H1 (cell line): ENCODE measurements around the gene TGFB2. TPM values are rescaled to one million over a fixed set of nuclear protein-coding genes. Genes with fewer than 3 reads are reported as not detected.

Experiments
- CTCF ChIA-PET: fragments of 300-600 bp; sonication (Branson Sonifier 250); formaldehyde crosslinking; loops from one replicate; lab custom pipeline; 2021; ENCODE audit not compliant: partially characterized antibody; lab: Charles Lee
- POLR2A ChIA-PET: fragments of 300-600 bp; sonication (Branson Sonifier 250); formaldehyde crosslinking; loops from one replicate; lab custom pipeline; 2021; ENCODE audit warnings: inconsistent platforms; ENCODE audit not compliant: partially characterized antibody; lab: Charles Lee
- DNase-seq, 2 experiments: peaks; one replicate each; pipeline versions ENCODE4 v3.0.0 to v3.0.0-alpha.2; 2010 to 2022; ENCODE audit warnings: low spot score in 2 of 2, low read depth in 1 of 2, mixed read lengths in 1 of 2
- FAIRE-seq: peaks from 2 replicates; lab custom pipeline; 2011; peaks lifted over from hg19 to GRCh38; lab: Jason Lieb, UNC
- H2AFZ ChIP-seq: 2 replicates; pipeline ENCODE4 v1.8.1; 2012; ENCODE audit warnings: low read length, inconsistent platforms
- H2AK5ac ChIP-seq: 2 replicates; pipeline ENCODE4 v1.6.1; 2013; ENCODE audit warnings: low read depth, low read length
- H2BK120ac ChIP-seq: replicated peaks from 2 replicates; pipeline ENCODE3; 2013; ENCODE audit warnings: low read depth, low read length, inconsistent platforms
- H2BK12ac ChIP-seq: 2 replicates; pipeline ENCODE4 v1.6.1; 2013; ENCODE audit warnings: low read depth, low read length
- H2BK15ac ChIP-seq: 2 replicates; pipeline ENCODE4 v1.6.1; 2013; ENCODE audit warnings: low read length
- H2BK20ac ChIP-seq: 2 replicates; pipeline ENCODE4 v1.6.1; 2013; ENCODE audit warnings: low read length
- H2BK5ac ChIP-seq: 2 replicates; pipeline ENCODE4 v1.6.1; 2013; ENCODE audit warnings: low read depth, low read length
- H3K14ac ChIP-seq: 2 replicates; pipeline ENCODE4 v1.6.1; 2013; ENCODE audit warnings: inconsistent platforms; ENCODE audit not compliant: insufficient read length
- H3K18ac ChIP-seq: 2 replicates; pipeline ENCODE4 v1.6.1; 2013; ENCODE audit warnings: low read length; ENCODE audit errors: extremely low read depth
- H3K23ac ChIP-seq: 2 replicates; pipeline ENCODE4 v1.6.1; 2013; ENCODE audit warnings: inconsistent platforms; ENCODE audit not compliant: insufficient read length
- H3K23me2 ChIP-seq: 2 replicates; pipeline ENCODE4 v1.6.1; 2013; ENCODE audit warnings: low read depth, low read length
- H3K27ac ChIP-seq: 2 replicates; pipeline ENCODE4 v1.6.1; 2011; ENCODE audit warnings: low read depth, low read length, inconsistent platforms
- H3K27me3 ChIP-seq, 4 experiments: replicated peaks in 1 of 4; 1 replicate in 1 of 4; 2 replicates in 3 of 4; pipeline versions ENCODE4 v1.6.1 to v1.8.1; 2011 to 2013; ENCODE audit warnings: low read length in 3 of 4, mild to moderate bottlenecking in 3 of 4, inconsistent platforms in 2 of 4, mixed read lengths in 2 of 4, moderate library complexity in 1 of 4; ENCODE audit not compliant: control insufficient read depth in 3 of 4, insufficient read depth in 3 of 4; ENCODE audit errors: extremely low read depth in 1 of 4
- H3K36me3 ChIP-seq, 4 experiments: 2 replicates each; pipeline versions ENCODE4 v1.6.1 to v1.8.1; 2011 to 2013; ENCODE audit warnings: mild to moderate bottlenecking in 4 of 4, low read length in 3 of 4, moderate library complexity in 2 of 4, control low read depth in 1 of 4, inconsistent platforms in 1 of 4; ENCODE audit not compliant: insufficient read depth in 4 of 4, control insufficient read depth in 2 of 4
- H3K4ac ChIP-seq: replicated peaks from 2 replicates; pipeline ENCODE3; 2013; ENCODE audit warnings: low read length, low read depth, mixed read lengths, inconsistent platforms; ENCODE audit not compliant: insufficient read length
- H3K4me1 ChIP-seq, 4 experiments: replicated peaks in 1 of 4; 1 replicate in 1 of 4; 2 replicates in 3 of 4; pipeline versions ENCODE4 v1.6.1 to v1.8.1; 2011 to 2013; ENCODE audit warnings: low read length in 3 of 4, inconsistent platforms in 2 of 4, mixed read lengths in 1 of 4; ENCODE audit not compliant: insufficient read depth in 4 of 4, control insufficient read depth in 3 of 4
- H3K4me2 ChIP-seq, 2 experiments: 2 replicates each; pipeline versions ENCODE4 v1.6.1 to v1.8.1; 2011 to 2013; ENCODE audit warnings: low read depth in 2 of 2, low read length in 2 of 2, control low read depth in 1 of 2, inconsistent platforms in 1 of 2, mild to moderate bottlenecking in 1 of 2; ENCODE audit not compliant: insufficient read depth in 1 of 2
- H3K4me3 ChIP-seq, 4 experiments: fragments of 200-600, 300-600 bp in 1 of 4; sonication (generic), shearing (Covaris generic), sonication (Bioruptor Twin) in 1 of 4; 2 replicates each; pipeline versions ENCODE4 v1.5.1 to v1.8.1; 2011 to 2016; ENCODE audit warnings: low read length in 4 of 4, low read depth in 3 of 4, control low read depth in 2 of 4, inconsistent platforms in 2 of 4, mild to moderate bottlenecking in 2 of 4, mixed read lengths in 1 of 4, moderate library complexity in 1 of 4; ENCODE audit not compliant: insufficient read depth in 2 of 4; ENCODE audit errors: extremely low read depth in 1 of 4
- H3K56ac ChIP-seq: replicated peaks from 2 replicates; pipeline ENCODE3; 2013; ENCODE audit warnings: low read depth, mild to moderate bottlenecking, mixed read lengths, low read length, inconsistent platforms; ENCODE audit not compliant: insufficient read length
- H3K79me1 ChIP-seq: 2 replicates; pipeline ENCODE4 v1.6.1; 2013; ENCODE audit warnings: low read depth, low read length, control low read depth
- H3K79me2 ChIP-seq, 2 experiments: 2 replicates each; pipeline versions ENCODE4 v1.6.1 to v1.8.1; 2012 to 2013; ENCODE audit warnings: low read length in 2 of 2, mild to moderate bottlenecking in 2 of 2, inconsistent platforms in 1 of 2; ENCODE audit not compliant: insufficient read depth in 2 of 2, control insufficient read depth in 1 of 2
- H3K9ac ChIP-seq, 4 experiments: replicated peaks in 1 of 4; 1 replicate in 1 of 4; 2 replicates in 3 of 4; pipeline versions ENCODE4 v1.6.1 to v1.8.1; 2011 to 2013; ENCODE audit warnings: low read depth in 3 of 4, low read length in 3 of 4, control low read depth in 2 of 4, mild to moderate bottlenecking in 2 of 4, moderate library complexity in 2 of 4, inconsistent platforms in 1 of 4; ENCODE audit errors: extremely low read depth in 1 of 4
- H3K9me3 ChIP-seq, 2 experiments: 2 replicates each; pipeline versions ENCODE4 v1.6.1 to v1.8.1; 2012 to 2013; ENCODE audit warnings: mild to moderate bottlenecking in 2 of 2, moderate library complexity in 2 of 2, control low read depth in 1 of 2, inconsistent platforms in 1 of 2, low read depth in 1 of 2, low read length in 1 of 2, mixed read lengths in 1 of 2; ENCODE audit not compliant: insufficient read depth in 2 of 2
- H4K20me1 ChIP-seq, 2 experiments: replicated peaks in 1 of 2; 2 replicates each; pipeline versions ENCODE3 to v1.8.1; 2011 to 2013; ENCODE audit warnings: inconsistent platforms in 2 of 2, low read length in 2 of 2, mild to moderate bottlenecking in 1 of 2; ENCODE audit not compliant: insufficient read depth in 2 of 2, control insufficient read depth in 1 of 2
- H4K5ac ChIP-seq: 2 replicates; pipeline ENCODE4 v1.6.1; 2013; ENCODE audit warnings: low read length, low read depth, mixed read lengths, inconsistent platforms; ENCODE audit not compliant: insufficient read length
- H4K8ac ChIP-seq: 2 replicates; pipeline ENCODE4 v1.8.0; 2013; ENCODE audit warnings: mild to moderate bottlenecking, moderate library complexity, low read length, inconsistent platforms; ENCODE audit not compliant: insufficient read depth; ENCODE audit errors: extremely low read depth
- H4K91ac ChIP-seq: replicated peaks from 2 replicates; pipeline ENCODE3; 2013; ENCODE audit warnings: low read length, mixed read lengths, inconsistent platforms; ENCODE audit not compliant: insufficient read length
- ATF3 ChIP-seq: IDR thresholded peaks from 2 replicates; pipeline ENCODE4 v1.6.1; 2011; ENCODE audit warnings: low read depth, mild to moderate bottlenecking, low read length; ENCODE audit not compliant: insufficient read depth
- JUN ChIP-seq: IDR thresholded peaks from 2 replicates; pipeline ENCODE4 v1.6.1; 2011; ENCODE audit warnings: low read depth, mild to moderate bottlenecking, improper control_type of control experiment, low read length
- JUND ChIP-seq: IDR thresholded peaks from 2 replicates; pipeline ENCODE4 v1.6.1; 2011; ENCODE audit warnings: mild to moderate bottlenecking, improper control_type of control experiment, low read length
- NANOG ChIP-seq: IDR thresholded peaks from 2 replicates; pipeline ENCODE4 v1.6.1; 2011; ENCODE audit warnings: low read length, low read depth, mild to moderate bottlenecking, inconsistent platforms; ENCODE audit not compliant: insufficient read depth, poor library complexity, severe bottlenecking
- RAD21 ChIP-seq, 2 experiments: IDR thresholded peaks in 1 of 2; conservative IDR thresholded peaks in 1 of 2; 2 replicates each; pipeline ENCODE4 v1.6.1; 2011; ENCODE audit warnings: low read depth in 2 of 2, low read length in 2 of 2, improper control_type of control experiment in 1 of 2, inconsistent platforms in 1 of 2, mild to moderate bottlenecking in 1 of 2, moderate library complexity in 1 of 2
- ZNF274 ChIP-seq: IDR thresholded peaks from 2 replicates; pipeline ENCODE4 v1.7.0; 2012; ENCODE audit warnings: low read length, borderline replicate concordance; ENCODE audit errors: extremely low read depth
- WGBS, 2 experiments: shearing (Covaris generic) in 1 of 2; methylation state at CpG; one replicate each; pipeline versions ENCODE4 v1.1.6 to v1.1.7; 2013 to 2015; ENCODE audit warnings: low lambda C conversion rate in 2 of 2, mixed read lengths in 2 of 2, inconsistent platforms in 1 of 2, low coverage in 1 of 2, missing lambda C conversion rate in 1 of 2; ENCODE audit not compliant: insufficient replicate concordance in 2 of 2, insufficient coverage in 1 of 2, insufficient read length in 1 of 2; ENCODE audit errors: extremely low coverage in 1 of 2, missing lambda C conversion rate in 1 of 2; 5-methylcytosine and 5-hydroxymethylcytosine counted together
- polyA plus RNA-seq, 7 experiments: library from polyadenylated mRNA; depleted of rRNA in 3 of 7; stranded (reverse) in 5 of 7; unstranded in 2 of 7; fragments of >200 nt in 5 of 7; fragments of 200-250 nt in 2 of 7; gene quantifications; 1 replicate in 5 of 7; 2 replicates in 1 of 7; 4 replicates in 1 of 7; pipeline versions ENCODE4 v1.2.1 to v1.2.3, GENCODE V29; 2011 to 2013; ENCODE audit warnings: missing spikeins in 2 of 7, mixed read lengths in 2 of 7
- total RNA-seq: library from RNA; stranded (reverse); fragmentation: NEBNext Ultra II Directional; extraction: Animal tissue kit (Norgen Biotek cat#: 25700); gene quantifications from 2 replicates; pipeline ENCODE4 v1.2.1, GENCODE V29; 2021

The TGFB2 gene
- total and polyA plus RNA-seq, 2 of the 8 experiments (the other 6 are each of a cell fraction or from before 2014, with no cell fraction given), result 0.26 to 0.84 TPM

GRCh38 chr1:218347723-218348627 is 2.8 kb downstream of the TGFB2 start:
- no peak for TF ChIP-seq JUND
- no peak for TF ChIP-seq JUN
- TF ChIP-seq ATF3, result no peak
- TF ChIP-seq RAD21 (IDR thresholded peaks at IDR 0.05 in 1 of 2, conservative IDR thresholded peaks at IDR 0.05 in 1 of 2; ENCODE audit: low read depth in 2 of 2, low read length in 2 of 2), result 0 out of 4 replicates have a peak, but pooled peaks of 1 of the 2 experiments have one; percentile 0
- TF ChIP-seq ZNF274, result no peak
- no peak for TF ChIP-seq NANOG
- peak overlapping the region in 1 of 4 experiments; percentile 47; a peak in 1 of 7 replicates for H3K9ac ChIP-seq
- 25% methylated on average over 9 of the region's 9 CpGs; no CpG with 5 or more reads in 1 of the 2 experiments for WGBS, 2 experiments

More at GRCh38 chr1:218347723-218348627, 2.8 kb downstream of the TGFB2 start:
- Histone ChIP-seq H2BK5ac (no peak overlapping the region), H4K20me1 (no peaks in the 10 kb centered on the region), H4K8ac (no peak overlapping the region), H3K79me1 (no peaks in the 10 kb centered on the region), H3K23ac (no peak overlapping the region), H3K56ac (no peak overlapping the region), H3K4ac (no peak overlapping the region), H3K27me3 (peaks cover 0 to 16% (median 6%) of the 10 kb centered on the region in 4 experiments; a peak in 5 of 7 replicates), H4K5ac (peak overlapping the region; percentile 48), H3K14ac (no peak overlapping the region), H3K9me3 (no peaks in the 10 kb centered on the region), H3K79me2 (no peaks in the 10 kb centered on the region), H2BK15ac (no peak overlapping the region), H3K23me2 (peaks cover 24% of the 10 kb centered on the region), H3K27ac (no peak overlapping the region), H3K4me2 (peak overlapping the region; percentile 83 to 95), H3K4me3 (peak overlapping the region; percentile 72 to 88 (median 80)), H3K4me1 (no peaks in the 10 kb centered on the region; a peak in 3 of 7 replicates), H2AK5ac (no peak overlapping the region), H2BK120ac (no peak overlapping the region), H4K91ac (no peak overlapping the region), H2BK12ac (no peak overlapping the region), H2AFZ (peak overlapping the region; percentile 94), H2BK20ac (no peak overlapping the region; the same call in 1 of the 2 replicates), H3K18ac (peak overlapping the region; percentile 76; the same call in 1 of the 2 replicates), H3K36me3 (no peaks in the 10 kb centered on the region)
- CTCF ChIA-PET, result interaction anchor here (0.6 to 1.8 kb wide), 6 partner anchors 9 to 44 kb away, joined by 3 to 6 read pairs (median 4); no protein-coding TSS in a partner anchor
- POLR2A ChIA-PET, result no interaction called here
- DNase-seq, result peak in 1 of 2 experiments; percentile 24
- FAIRE-seq, result no peak
